GM12873 (cell line): Measurements from ENCODE around the gene TOX2.

Experiments
- CTCF ChIP-seq: IDR thresholded peaks from 2 replicates; pipeline ENCODE4 v1.5.1; 2012; ENCODE audit warnings: low read depth, mild to moderate bottlenecking, moderate library complexity, low read length, control low read depth; ENCODE audit not compliant: insufficient read depth; ENCODE audit errors: missing control alignments

Gene TOX2

DNA sequence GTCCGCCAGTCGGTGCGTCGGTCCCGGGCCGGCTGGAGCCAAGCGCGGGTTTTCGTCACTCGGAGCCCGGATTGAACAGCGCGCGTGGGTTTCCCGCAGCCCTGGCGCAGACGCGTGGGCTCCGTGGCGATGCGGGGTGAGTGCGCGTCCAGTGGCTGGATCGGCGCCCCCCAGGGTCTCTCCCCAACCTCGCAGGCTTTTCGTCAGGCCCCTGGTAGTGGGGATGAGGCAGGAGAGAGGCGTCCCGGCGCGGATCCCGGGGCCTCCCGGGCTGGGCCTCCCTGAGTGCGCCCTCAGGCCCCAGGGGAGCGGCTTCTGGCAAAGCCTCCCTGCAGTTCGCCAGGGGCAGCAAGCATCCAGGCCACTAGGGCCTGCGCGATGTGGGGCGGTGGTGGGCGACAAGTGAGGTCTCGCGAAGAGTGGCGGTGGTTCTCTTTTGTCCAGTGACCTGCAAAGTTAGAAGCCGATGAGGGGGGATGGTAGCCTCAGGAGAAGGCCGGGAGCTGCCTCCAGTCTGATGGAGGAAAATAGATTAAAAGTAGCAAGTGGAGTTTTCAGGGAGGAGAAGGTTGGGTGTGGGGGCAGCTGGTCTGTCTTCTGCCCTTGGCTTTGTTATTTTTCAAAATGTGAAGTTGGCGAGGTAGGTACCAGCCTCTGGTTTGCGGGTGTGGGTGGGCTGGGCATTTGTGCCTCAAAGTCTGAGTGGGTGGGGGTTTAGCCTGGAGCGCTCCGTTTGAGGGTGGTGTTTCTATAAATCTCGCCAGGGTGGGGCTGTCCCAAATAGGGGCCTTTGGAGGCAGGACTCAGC is 1.6 kb downstream of the TOX2 start:
- no peak for TF ChIP-seq CTCF

DNA sequence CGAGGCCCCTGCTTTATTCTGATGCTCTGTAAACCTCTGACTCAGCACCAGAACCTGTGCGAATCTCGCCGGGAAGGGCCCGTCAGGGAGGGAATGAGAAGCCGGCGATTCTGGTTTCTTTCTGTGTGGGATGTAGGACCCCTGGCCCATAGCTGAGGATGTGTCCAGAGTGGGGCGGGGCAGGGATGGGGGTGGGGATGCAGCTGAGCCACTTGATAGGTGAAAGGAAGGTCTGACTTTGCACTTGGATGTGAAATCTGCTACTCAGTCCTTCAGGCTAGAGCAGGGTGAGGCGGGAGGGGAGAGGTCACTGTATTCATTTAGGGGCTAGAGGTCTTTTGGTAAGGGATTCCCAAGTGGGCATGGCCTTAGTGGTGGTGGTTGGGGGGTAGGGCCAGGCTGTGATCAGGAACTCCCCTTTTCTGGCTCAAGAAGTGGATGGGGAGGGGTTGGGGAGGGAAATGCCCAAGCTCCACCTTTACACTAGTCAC is 2.3 kb downstream of the TOX2 start:
- TF ChIP-seq CTCF = no peak

GRCh38 chr20:43917380-43917779 is 2.7 kb downstream of the TOX2 start:
- no peak for TF ChIP-seq CTCF

DNA sequence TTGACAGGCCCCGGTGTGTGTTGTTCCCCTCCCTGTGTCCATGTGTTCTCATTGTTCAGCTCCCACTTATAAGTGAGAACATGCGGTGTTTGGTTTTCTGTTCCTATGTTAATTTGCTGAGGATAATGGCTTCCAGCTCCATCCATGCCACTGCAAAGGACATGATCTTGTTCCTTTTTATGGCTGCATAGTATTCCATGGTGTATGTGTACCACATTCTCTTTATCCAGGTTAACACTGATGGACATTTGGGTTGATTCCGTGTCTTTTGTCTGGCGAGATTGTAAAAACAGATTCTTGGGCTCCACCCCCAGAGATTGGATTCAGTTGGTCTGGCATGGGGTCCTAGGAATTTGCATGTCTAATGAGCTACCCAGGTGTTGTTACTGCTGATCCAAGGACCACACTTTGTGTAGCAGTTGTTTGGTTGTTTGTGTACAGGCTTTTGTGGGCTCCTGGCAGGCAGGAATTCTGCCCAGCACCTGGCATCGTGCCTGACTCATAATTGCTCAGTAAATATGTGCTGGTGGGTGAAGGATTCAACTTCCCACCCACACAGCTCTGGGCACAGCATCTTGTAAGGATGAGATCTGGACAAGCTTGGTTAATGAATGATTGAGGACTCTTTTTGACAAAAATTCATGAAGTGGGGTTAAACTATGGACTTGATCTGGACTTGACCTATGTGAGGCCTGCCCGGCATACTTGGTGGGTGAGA is 5.2 kb downstream of the TOX2 start:
- no peak for TF ChIP-seq CTCF

- no peak for TF ChIP-seq CTCF
Observed at GRCh38 chr20:43920797-43921196, 6.1 kb downstream of the TOX2 start.

- no peak for TF ChIP-seq CTCF
Observed at GRCh38 chr20:43921227-43921780, 6.7 kb downstream of the TOX2 start.

GRCh38 chr20:43922614-43923013 is 8.0 kb downstream of the TOX2 start:
- TF ChIP-seq CTCF = no peak
